H9 (cell line): ENCODE data around the gene TNKS2. TPM values are rescaled to one million over a fixed set of nuclear protein-coding genes. Genes with fewer than 3 reads are reported as not detected.
"Not testable (repeated sequence)": the region's sequence is repeated elsewhere in the genome, so short reads cannot be mapped to it uniquely, and the experiment has no call there.

Experiments used
- DNase-seq: peaks from one replicate; pipeline ENCODE4 v3.0.0-alpha.2; 2017
- H2AFZ ChIP-seq: one replicate; pipeline ENCODE4 v1.6.1; 2013; ENCODE audit warnings: mild to moderate bottlenecking, low read length, control low read depth, moderate library complexity
- H2AK5ac ChIP-seq: 2 replicates; pipeline ENCODE4 v1.6.1; 2013; ENCODE audit warnings: low read length, control low read depth, mixed read lengths; ENCODE audit not compliant: insufficient read length
- H2BK120ac ChIP-seq: one replicate; pipeline ENCODE4 v1.6.1; 2013; ENCODE audit warnings: low read depth, mild to moderate bottlenecking, low read length, control low read depth, inconsistent platforms; ENCODE audit not compliant: poor library complexity, severe bottlenecking
- H2BK12ac ChIP-seq: 2 replicates; pipeline ENCODE4 v1.6.1; 2013; ENCODE audit warnings: low read length, control low read depth, mixed read lengths, low read depth; ENCODE audit not compliant: insufficient read length
- H2BK15ac ChIP-seq: 2 replicates; pipeline ENCODE4 v1.6.1; 2013; ENCODE audit warnings: low read depth, low read length, control low read depth
- H2BK20ac ChIP-seq: one replicate; pipeline ENCODE4 v1.6.1; 2013; ENCODE audit warnings: low read depth, mild to moderate bottlenecking, low read length, control low read depth, inconsistent platforms; ENCODE audit not compliant: poor library complexity, severe bottlenecking
- H2BK5ac ChIP-seq: 2 replicates; pipeline ENCODE4 v1.6.1; 2013; ENCODE audit warnings: low read length, control low read depth, mixed read lengths; ENCODE audit not compliant: insufficient read length
- H3K14ac ChIP-seq: 2 replicates; pipeline ENCODE4 v1.6.1; 2013; ENCODE audit warnings: low read length, control low read depth; ENCODE audit not compliant: insufficient read depth
- H3K18ac ChIP-seq: 2 replicates; pipeline ENCODE4 v1.6.1; 2013; ENCODE audit warnings: low read depth, mild to moderate bottlenecking, mixed read lengths, low read length, control low read depth; ENCODE audit not compliant: insufficient read length
- H3K23ac ChIP-seq: 2 replicates; pipeline ENCODE4 v1.6.1; 2013; ENCODE audit warnings: low read length, control low read depth, mixed read lengths, low read depth; ENCODE audit not compliant: insufficient read length
- H3K23me2 ChIP-seq: 2 replicates; pipeline ENCODE4 v1.6.1; 2013; ENCODE audit warnings: low read depth, mild to moderate bottlenecking, mixed read lengths, low read length, control low read depth; ENCODE audit not compliant: insufficient read length, poor library complexity, severe bottlenecking
- H3K27ac ChIP-seq: 2 replicates; pipeline ENCODE4 v1.5.1; 2013; ENCODE audit warnings: low read length, control low read depth, mixed read lengths, low read depth; ENCODE audit not compliant: insufficient read length
- H3K27me3 ChIP-seq: 2 replicates; pipeline ENCODE4 v1.6.1; 2013; ENCODE audit warnings: low read length, control low read depth, inconsistent platforms; ENCODE audit not compliant: insufficient read depth
- H3K4ac ChIP-seq: 2 replicates; pipeline ENCODE4 v1.6.1; 2013; ENCODE audit warnings: low read depth, mild to moderate bottlenecking, control low read depth, inconsistent platforms, low read length, moderate library complexity
- H3K4me1 ChIP-seq: 2 replicates; pipeline ENCODE4 v1.6.1; 2013; ENCODE audit warnings: low read length, control low read depth, inconsistent platforms; ENCODE audit not compliant: insufficient read depth
- H3K4me2 ChIP-seq: 2 replicates; pipeline ENCODE4 v1.6.1; 2013; ENCODE audit warnings: low read length, control low read depth, mixed read lengths; ENCODE audit not compliant: insufficient read length, insufficient read depth
- H3K56ac ChIP-seq: 2 replicates; pipeline ENCODE4 v1.6.1; 2013; ENCODE audit warnings: low read depth, mild to moderate bottlenecking, mixed read lengths, low read length, control low read depth; ENCODE audit not compliant: insufficient read length
- H3K79me1 ChIP-seq: 2 replicates; pipeline ENCODE4 v1.6.1; 2013; ENCODE audit warnings: low read depth, mild to moderate bottlenecking, moderate library complexity, low read length, control low read depth, inconsistent platforms; ENCODE audit not compliant: insufficient read depth, poor library complexity, severe bottlenecking
- H3K79me2 ChIP-seq: 2 replicates; pipeline ENCODE4 v1.6.1; 2013; ENCODE audit warnings: low read length, control low read depth, inconsistent platforms; ENCODE audit not compliant: insufficient read depth
- H3K9ac ChIP-seq: 2 replicates; pipeline ENCODE4 v1.6.1; 2013; ENCODE audit warnings: low read length, control low read depth, mixed read lengths; ENCODE audit not compliant: insufficient read length; ENCODE audit errors: extremely low read depth
- H3K9me3 ChIP-seq: one replicate; pipeline ENCODE4 v1.6.1; 2013; ENCODE audit warnings: low read depth, low read length, inconsistent platforms; ENCODE audit not compliant: control insufficient read depth
- H3T11ph ChIP-seq: one replicate; pipeline ENCODE4 v1.6.1; 2013; ENCODE audit warnings: mild to moderate bottlenecking, low read length, control low read depth, inconsistent platforms
- H4K20me1 ChIP-seq: one replicate; pipeline ENCODE4 v1.6.1; 2013; ENCODE audit not compliant: control insufficient read depth, insufficient read length, insufficient read depth
- H4K5ac ChIP-seq: 2 replicates; pipeline ENCODE4 v1.6.1; 2013; ENCODE audit warnings: low read depth, mild to moderate bottlenecking, mixed read lengths, low read length, control low read depth; ENCODE audit not compliant: insufficient read length
- H4K8ac ChIP-seq: replicated peaks from 2 replicates; pipeline ENCODE4 v1.6.1; 2013; ENCODE audit warnings: low read length, control low read depth, mixed read lengths, low read depth; ENCODE audit not compliant: insufficient read length
- H4K91ac ChIP-seq: 2 replicates; pipeline ENCODE4 v1.6.1; 2013; ENCODE audit warnings: low read depth, mild to moderate bottlenecking, moderate library complexity, mixed read lengths, low read length, control low read depth; ENCODE audit not compliant: insufficient read length
- H3K27ac Mint-ChIP-seq, 3 experiments: 2 replicates in 2 of 3; 3 replicates in 1 of 3; pipeline ENCODE4 v1.8.0; 2020 to 2021; ENCODE audit warnings: mixed read lengths in 3 of 3, mild to moderate bottlenecking in 1 of 3, moderate library complexity in 1 of 3
- H3K27me3 Mint-ChIP-seq: 2 replicates; pipeline ENCODE4 v1.8.0; 2021; ENCODE audit warnings: low read depth, mild to moderate bottlenecking, moderate library complexity, mixed read lengths
- H3K36me3 Mint-ChIP-seq, 3 experiments: 2 replicates in 2 of 3; 3 replicates in 1 of 3; pipeline ENCODE4 v1.8.0; 2020 to 2021; ENCODE audit warnings: low read depth in 3 of 3, mixed read lengths in 3 of 3; ENCODE audit not compliant: insufficient read depth in 1 of 3
- H3K4me1 Mint-ChIP-seq, 2 experiments: 2 replicates each; pipeline ENCODE4 v1.8.0; 2020; ENCODE audit warnings: mixed read lengths in 2 of 2
- H3K4me3 Mint-ChIP-seq, 2 experiments: 2 replicates in 1 of 2; 3 replicates in 1 of 2; pipeline ENCODE4 v1.8.0; 2020 to 2021; ENCODE audit warnings: mild to moderate bottlenecking in 2 of 2, mixed read lengths in 2 of 2, moderate library complexity in 1 of 2
- H3K9me3 Mint-ChIP-seq, 2 experiments: 2 replicates in 1 of 2; 3 replicates in 1 of 2; pipeline ENCODE4 v1.8.0; 2020; ENCODE audit warnings: mild to moderate bottlenecking in 2 of 2, mixed read lengths in 2 of 2, moderate library complexity in 1 of 2
- WGBS: extraction: QIAGEN DNeasy Blood & Tissue Kit; methylation state at CpG from one replicate; pipeline ENCODE4 v1.1.7; 2013; ENCODE audit warnings: missing lambda C conversion rate, low lambda C conversion rate, mixed read lengths; ENCODE audit not compliant: insufficient read length; ENCODE audit errors: extremely low coverage; 5-methylcytosine and 5-hydroxymethylcytosine counted together
- total RNA-seq: library from RNA; stranded (reverse); gene quantifications from 2 replicates; pipeline ENCODE4 v1.2.1, GENCODE V29; 2021
- TF ChIP-seq, protein P1 (sequence below): fragments of 200-600 bp; sonication (generic); conservative IDR thresholded peaks from 3 replicates; pipeline ENCODE4 v1.8.0; 2021; ENCODE audit warnings: antibody characterized with exemption, mild to moderate bottlenecking

The TNKS2 gene
- total RNA-seq, 1 experiment from 2014 or later, result 58.9 TPM

DNA sequence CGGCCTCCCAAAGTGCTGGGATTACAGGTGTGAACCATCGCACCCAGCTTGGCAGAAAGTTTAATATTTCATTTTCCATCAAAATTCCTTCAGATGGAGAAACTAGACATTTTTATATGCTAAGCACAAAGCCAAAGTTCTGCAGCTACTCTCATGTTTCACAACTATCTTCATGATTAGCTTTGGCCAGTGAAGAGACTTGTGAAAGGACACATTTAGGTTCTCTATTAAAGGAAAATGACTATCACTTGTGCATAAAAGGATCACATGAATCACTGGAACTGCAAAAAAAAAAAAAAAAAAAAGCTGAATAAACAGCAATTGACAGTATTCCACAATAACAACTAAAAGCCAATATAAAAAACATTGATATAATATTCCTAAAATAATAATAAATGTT, 94.8 kb downstream of the TNKS2 start:
- WGBS, result no CpG with 5 or more reads among the region's 2 CpGs
- TF ChIP-seq, protein P1, sequence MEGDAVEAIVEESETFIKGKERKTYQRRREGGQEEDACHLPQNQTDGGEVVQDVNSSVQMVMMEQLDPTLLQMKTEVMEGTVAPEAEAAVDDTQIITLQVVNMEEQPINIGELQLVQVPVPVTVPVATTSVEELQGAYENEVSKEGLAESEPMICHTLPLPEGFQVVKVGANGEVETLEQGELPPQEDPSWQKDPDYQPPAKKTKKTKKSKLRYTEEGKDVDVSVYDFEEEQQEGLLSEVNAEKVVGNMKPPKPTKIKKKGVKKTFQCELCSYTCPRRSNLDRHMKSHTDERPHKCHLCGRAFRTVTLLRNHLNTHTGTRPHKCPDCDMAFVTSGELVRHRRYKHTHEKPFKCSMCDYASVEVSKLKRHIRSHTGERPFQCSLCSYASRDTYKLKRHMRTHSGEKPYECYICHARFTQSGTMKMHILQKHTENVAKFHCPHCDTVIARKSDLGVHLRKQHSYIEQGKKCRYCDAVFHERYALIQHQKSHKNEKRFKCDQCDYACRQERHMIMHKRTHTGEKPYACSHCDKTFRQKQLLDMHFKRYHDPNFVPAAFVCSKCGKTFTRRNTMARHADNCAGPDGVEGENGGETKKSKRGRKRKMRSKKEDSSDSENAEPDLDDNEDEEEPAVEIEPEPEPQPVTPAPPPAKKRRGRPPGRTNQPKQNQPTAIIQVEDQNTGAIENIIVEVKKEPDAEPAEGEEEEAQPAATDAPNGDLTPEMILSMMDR, result no peak
- Histone ChIP-seq H3K79me2 (no peaks in the 10 kb centered on the region), H4K5ac (no peak overlapping the region), H2AFZ (no peak overlapping the region), H3K23me2 (no peaks in the 10 kb centered on the region), H2BK12ac (no peak overlapping the region), H3K23ac (no peak overlapping the region), H3K14ac (no peak overlapping the region), H3K4me2 (no peak overlapping the region), H3T11ph (no peak overlapping the region), H3K18ac (no peak overlapping the region), H4K91ac (no peak overlapping the region), H3K9me3 (no peaks in the 10 kb centered on the region), H3K4ac (no peak overlapping the region), H2BK15ac (no peak overlapping the region), H3K9ac (no peak overlapping the region), H3K79me1 (no peaks in the 10 kb centered on the region), H2BK20ac (no peak overlapping the region), H2AK5ac (no peak overlapping the region), H4K8ac (no peak overlapping the region), H3K4me1 (peaks cover 2% of the 10 kb centered on the region; the same call in 1 of the 2 replicates), H4K20me1 (no peaks in the 10 kb centered on the region), H3K27me3 (no peaks in the 10 kb centered on the region), H2BK5ac (no peak overlapping the region), H3K27ac (no peak overlapping the region), H3K56ac (no peak overlapping the region), H2BK120ac (no peak overlapping the region)
- peaks cover 11 to 15% of the 10 kb centered on the region in 2 experiments for H3K9me3 Mint-ChIP-seq
- H3K4me1 Mint-ChIP-seq, result peaks cover 29 to 34% of the 10 kb centered on the region in 2 experiments
- H3K4me3 Mint-ChIP-seq, result no peak overlapping the region
- H3K27me3 Mint-ChIP-seq, result no peaks in the 10 kb centered on the region
- H3K27ac Mint-ChIP-seq, result no peak overlapping the region
- peaks cover 0 to 17% (median 8%) of the 10 kb centered on the region in 3 experiments; a peak in 5 of 7 replicates for H3K36me3 Mint-ChIP-seq
- DNase-seq, result no peak

- peaks cover 24 to 29% of the 10 kb centered on the region in 2 experiments for H3K4me1 Mint-ChIP-seq
- no CpG with 5 or more reads among the region's 14 CpGs for WGBS
These were observed 96.0 kb downstream of the TNKS2 start for GRCh38 chr10:91894261-91894685.

More at GRCh38 chr10:91894261-91894685, 96.0 kb downstream of the TNKS2 start:
- H2BK15ac ChIP-seq, H4K20me1 ChIP-seq, H4K91ac ChIP-seq, H3K23ac ChIP-seq, H2AK5ac ChIP-seq, H3K79me1 ChIP-seq, H2BK20ac ChIP-seq, H3K27me3 ChIP-seq, H3K27ac Mint-ChIP-seq, DNase-seq, H3K4me3 Mint-ChIP-seq, H3K18ac ChIP-seq, H3K4ac ChIP-seq, H3K27ac ChIP-seq, H3K14ac ChIP-seq, H2BK5ac ChIP-seq, H3K4me2 ChIP-seq, H4K8ac ChIP-seq, H2BK12ac ChIP-seq, H3K79me2 ChIP-seq, H3K9me3 ChIP-seq, H3K23me2 ChIP-seq, H3K4me1 ChIP-seq, H3K56ac ChIP-seq, H3T11ph ChIP-seq, H3K27me3 Mint-ChIP-seq, H4K5ac ChIP-seq, H2BK120ac ChIP-seq, H3K9ac ChIP-seq, H2AFZ ChIP-seq: not testable (repeated sequence)
- Mint-ChIP-seq H3K36me3 (peaks cover 0 to 16% (median 10%) of the 10 kb centered on the region in 3 experiments; a peak in 5 of 7 replicates), H3K9me3 (peaks cover 11 to 15% of the 10 kb centered on the region in 2 experiments)
